K562 (cell line): ENCODE measurements around the gene COPS8. TPM values are rescaled to one million over a fixed set of nuclear protein-coding genes. Genes with fewer than 3 reads are reported as not detected.

Experiments
- ATAC-seq: fragments of 200-7000 bp; cut with Tn5 transposase; 3 replicates; pipeline ENCODE4 v1.9.1; 2020; ENCODE audit warnings: moderate library complexity
- BruUV-seq: library from RNA; stranded (reverse); fragments of 400-500 nt; replicated peaks from 2 replicates; lab custom pipeline; 2021; lab: Mats Ljungman, UMichigan
- CTCF ChIA-PET: fragments of 300-600 bp; formaldehyde crosslinking; extraction: SDS; loops from one replicate; lab custom pipeline; 2021; ENCODE audit warnings: low intra/inter-chr PET ratio; lab: Yijun Ruan, JAX
- POLR2A ChIA-PET: fragments of 300-600, 350-650 bp; sonication (Branson Sonifier 250); formaldehyde crosslinking; extraction: SDS; loops from one replicate; lab custom pipeline; 2021; ENCODE audit warnings: antibody characterized with exemption, inconsistent platforms; lab: Yijun Ruan, JAX
- DNase-seq, 4 experiments: peaks; one replicate each; pipeline versions ENCODE4 v3.0.0 to v3.0.0-alpha.2; 2011 to 2018; ENCODE audit warnings: low spot score in 3 of 4, mixed read lengths in 3 of 4; ENCODE audit errors: extremely low read depth in 1 of 4
- FAIRE-seq: peaks from 2 replicates; lab custom pipeline; 2011; peaks lifted over from hg19 to GRCh38; lab: Jason Lieb, UNC
- H2AFZ ChIP-seq: 2 replicates; pipeline ENCODE4 v1.6.0; 2011; ENCODE audit warnings: low read depth, low read length, control low read depth, inconsistent platforms
- H3K27ac ChIP-seq: fragments of 200-600 bp; 3 replicates; pipeline ENCODE4 v1.8.0; 2011; ENCODE audit warnings: low read depth, mild to moderate bottlenecking, control low read depth, inconsistent platforms, low read length, moderate library complexity, mixed read lengths; ENCODE audit errors: extremely low read depth
- H3K27me3 ChIP-seq, 2 experiments: fragments of 300-600 bp in 1 of 2; 2 replicates in 1 of 2; 3 replicates in 1 of 2; pipeline versions ENCODE4 v1.6.0 to v1.8.0; 2011; ENCODE audit warnings: inconsistent platforms in 2 of 2, low read length in 2 of 2, mild to moderate bottlenecking in 1 of 2, mixed read lengths in 1 of 2, moderate library complexity in 1 of 2; ENCODE audit not compliant: control insufficient read depth in 2 of 2, insufficient read depth in 2 of 2
- H3K36me3 ChIP-seq: fragments of 300-600 bp; 3 replicates; pipeline ENCODE4 v1.8.0; 2011; ENCODE audit warnings: mild to moderate bottlenecking, low read length, inconsistent platforms; ENCODE audit not compliant: control insufficient read depth, insufficient read depth
- H3K4me1 ChIP-seq, 2 experiments: fragments of 200-600 bp in 1 of 2; replicated peaks in 1 of 2; 2 replicates in 1 of 2; 3 replicates in 1 of 2; pipeline versions ENCODE4 v1.5.1 to v1.8.0; 2011; ENCODE audit warnings: inconsistent platforms in 2 of 2, low read length in 2 of 2, mild to moderate bottlenecking in 1 of 2, mixed read lengths in 1 of 2, moderate library complexity in 1 of 2; ENCODE audit not compliant: control insufficient read depth in 2 of 2, insufficient read depth in 2 of 2
- H3K4me2 ChIP-seq: 2 replicates; pipeline ENCODE4 v1.6.1; 2011; ENCODE audit warnings: low read length, control low read depth, inconsistent platforms, mixed read lengths; ENCODE audit not compliant: insufficient read depth
- H3K4me3 ChIP-seq: fragments of 200-600 bp; sonication (generic), shearing (Covaris generic); 2 replicates; pipeline ENCODE4 v1.5.1; 2016; ENCODE audit warnings: control low read depth, inconsistent platforms
- H3K79me2 ChIP-seq: fragments of 200-600 bp; 3 replicates; pipeline ENCODE4 v1.8.0; 2011; ENCODE audit warnings: low read length, inconsistent platforms; ENCODE audit not compliant: control insufficient read depth, insufficient read depth
- H3K9ac ChIP-seq, 2 experiments: 2 replicates each; pipeline versions ENCODE4 v1.6.0 to v1.6.1; 2011; ENCODE audit warnings: low read depth in 2 of 2, low read length in 2 of 2, control low read depth in 1 of 2, inconsistent platforms in 1 of 2, mild to moderate bottlenecking in 1 of 2, mixed read lengths in 1 of 2; ENCODE audit not compliant: insufficient read depth in 1 of 2
- H3K9me1 ChIP-seq: one replicate; pipeline ENCODE4 v1.6.0; 2011; ENCODE audit warnings: inconsistent platforms, mild to moderate bottlenecking, low read length, moderate library complexity; ENCODE audit not compliant: control insufficient read depth, insufficient read depth
- H3K9me3 ChIP-seq: replicated peaks from 2 replicates; pipeline ENCODE4 v1.5.1; 2011; ENCODE audit warnings: low read depth, low read length, inconsistent platforms; ENCODE audit not compliant: control insufficient read depth, insufficient read depth
- H4K20me1 ChIP-seq: replicated peaks from 2 replicates; pipeline ENCODE4 v1.6.1; 2011; ENCODE audit warnings: low read length, inconsistent platforms, mixed read lengths; ENCODE audit not compliant: control insufficient read depth, insufficient read depth
- CEBPZ ChIP-seq: fragments of 150-350 bp; IDR thresholded peaks from 2 replicates; pipeline ENCODE4 v1.6.1; 2014; ENCODE audit warnings: low read depth, mild to moderate bottlenecking, low read length, borderline replicate concordance
- DIDO1 ChIP-seq: fragments of 450-650 bp; IDR thresholded peaks from 2 replicates; pipeline ENCODE4 v1.6.1; 2016; ENCODE audit warnings: low read depth, missing biosample characterization, missing genetic modification characterization
- EP300 ChIP-seq: IDR thresholded peaks from 2 replicates; pipeline ENCODE4 v1.6.1; 2012; ENCODE audit warnings: low read length, improper control_type of control experiment
- ETV5 ChIP-seq: sonication (generic); formaldehyde crosslinking; IDR thresholded peaks from 2 replicates; pipeline ENCODE4 v1.4.0; 2020; ENCODE audit warnings: low read depth, mild to moderate bottlenecking, missing genetic modification reagents
- ETV6 ChIP-seq, 3 experiments: fragments of 150-350 bp in 1 of 3; sonication (generic) in 1 of 3; formaldehyde crosslinking in 1 of 3; IDR thresholded peaks; 2 replicates each; pipeline versions ENCODE4 v1.6.1 to v1.8.0; 2014 to 2022; ENCODE audit warnings: borderline replicate concordance in 2 of 3, low read depth in 2 of 3, antibody characterized with exemption in 1 of 3, low read length in 1 of 3, mild to moderate bottlenecking in 1 of 3, missing genetic modification reagents in 1 of 3
- FOXA3 ChIP-seq, 2 experiments: fragments of 450-650 bp in 1 of 2; sonication (generic) in 1 of 2; formaldehyde crosslinking; IDR thresholded peaks in 1 of 2; conservative IDR thresholded peaks in 1 of 2; 2 replicates each; pipeline versions ENCODE4 v1.4.0 to v1.8.0; 2020 to 2022; ENCODE audit warnings: mild to moderate bottlenecking in 2 of 2, missing genetic modification reagents in 1 of 2
- MCM3 ChIP-seq: fragments of 450-650 bp; IDR thresholded peaks from 2 replicates; pipeline ENCODE4 v1.6.1; 2016
- NCOA4 ChIP-seq: fragments of 450-650 bp; IDR thresholded peaks from 2 replicates; pipeline ENCODE4 v1.6.1; 2018; ENCODE audit warnings: mild to moderate bottlenecking; ENCODE audit not compliant: partially characterized antibody
- NFATC3 ChIP-seq: fragments of 450-650 bp; IDR thresholded peaks from 2 replicates; pipeline ENCODE4 v1.6.1; 2017; ENCODE audit warnings: mild to moderate bottlenecking
- PML ChIP-seq: IDR thresholded peaks from 2 replicates; pipeline ENCODE4 v1.6.1; 2012; ENCODE audit warnings: low read length, inconsistent platforms
- SNAPC5 ChIP-seq: fragments of 250-450 bp; sonication (Bioruptor Pico); IDR thresholded peaks from 2 replicates; pipeline ENCODE4 v1.8.0; 2021; ENCODE audit warnings: moderate library complexity, mild to moderate bottlenecking, inconsistent platforms
- ZNF444 ChIP-seq: fragments of 250-450 bp; sonication (Bioruptor Pico); IDR thresholded peaks from 2 replicates; pipeline ENCODE4 v1.4.0; 2020; ENCODE audit warnings: mild to moderate bottlenecking, moderate library complexity
- WGBS: fragments of 100-300 bp; shearing (Covaris generic); methylation state at CpG from one replicate; pipeline ENCODE4 v1.1.6; 2016; ENCODE audit warnings: low coverage, mixed read lengths; ENCODE audit not compliant: insufficient coverage; ENCODE audit errors: missing lambda C conversion rate; 5-methylcytosine and 5-hydroxymethylcytosine counted together
- in situ Hi-C: fragments of 300-500 bp; cut with MboI; formaldehyde crosslinking; loops from 4 replicates; pipeline ENCODE4 v1.15.0; 2018; ENCODE audit warnings: inconsistent platforms, mixed read lengths
- intact Hi-C: fragments of 100-400 bp; cut with micrococcal nuclease; formaldehyde crosslinking; loops from 2 replicates; pipeline ENCODE4 v1.14.2; 2022
- polyA plus RNA-seq, 8 experiments: library from polyadenylated mRNA; depleted of rRNA in 4 of 8; stranded (reverse) in 5 of 8; unstranded in 3 of 8; fragments of >200 nt; fragmentation: Nextera tagmentation in 2 of 8; fragmentation: Illumina TruSeq in 1 of 8; extraction: Ambion mirVana in 2 of 8; extraction: Trizol in 1 of 8; gene quantifications; 2 replicates each; pipeline versions ENCODE4 v1.2.1 to v1.2.3, GENCODE V29; 2011 to 2014; ENCODE audit warnings: inconsistent platforms in 1 of 8, missing spikeins in 1 of 8
- total RNA-seq, 7 experiments: library from RNA; depleted of rRNA in 6 of 7; stranded (reverse); fragments of >200 nt in 6 of 7; fragmentation: Illumina TruSeq in 2 of 7; extraction: Trizol in 2 of 7; gene quantifications; 2 replicates each; pipeline versions ENCODE4 v1.2.1 to v1.2.3, GENCODE V29; 2011 to 2021; ENCODE audit warnings: low replicate concordance in 1 of 7

Gene COPS8
- total and polyA plus RNA-seq, 9 of the 15 experiments (the other 6 are each of a cell fraction or from before 2014, with no cell fraction given): 28.2 to 97.3 (median 58.9) TPM

- H3K4me1 ChIP-seq: no peaks in the 10 kb centered on the region; a peak in 1 of 5 replicates
- H3K4me3 ChIP-seq: no peak overlapping the region
- TF ChIP-seq NCOA4 (no peak), ETV5 (CRISPR knock-in tag) (no peak), SNAPC5 (CRISPR knock-in tag) (no peak), ETV6 (IDR thresholded peaks at IDR 0.05; ENCODE audit: borderline replicate concordance in 1 of 2, low read depth in 2 of 2, low read length in 1 of 2) (no peak), ETV6 (CRISPR knock-in tag; IDR thresholded peaks at IDR 0.05; ENCODE audit: borderline replicate concordance) (no peak), MCM3 (no peak)
- TF ChIP-seq, all 486 proteins: peak for 0
- Histone ChIP-seq H2AFZ (no peak overlapping the region), H3K27me3 (peaks cover 0 to 9% of the 10 kb centered on the region in 2 experiments; a peak in 3 of 5 replicates), H3K9ac (no peak overlapping the region), H3K79me2 (no peaks in the 10 kb centered on the region), H3K4me2 (no peak overlapping the region), H3K36me3 (no peaks in the 10 kb centered on the region), H3K27ac (no peak overlapping the region), H3K9me1 (no peaks in the 10 kb centered on the region), H4K20me1 (no peaks in the 10 kb centered on the region), H3K9me3 (no peaks in the 10 kb centered on the region)
- in situ Hi-C loops (no loop called here), intact Hi-C loops (no loop called here)
- POLR2A ChIA-PET: no interaction called here
- FAIRE-seq: no peak
- no peak for ATAC-seq
- CTCF ChIA-PET: no interaction called here
- no TSS peak for BruUV-seq
- DNase-seq: no peak
- 0% methylated on average over 5 of the region's 5 CpGs for WGBS
Observed at GRCh38 chr2:237043866-237044265, 41.8 kb upstream of the COPS8 start.

DNA sequence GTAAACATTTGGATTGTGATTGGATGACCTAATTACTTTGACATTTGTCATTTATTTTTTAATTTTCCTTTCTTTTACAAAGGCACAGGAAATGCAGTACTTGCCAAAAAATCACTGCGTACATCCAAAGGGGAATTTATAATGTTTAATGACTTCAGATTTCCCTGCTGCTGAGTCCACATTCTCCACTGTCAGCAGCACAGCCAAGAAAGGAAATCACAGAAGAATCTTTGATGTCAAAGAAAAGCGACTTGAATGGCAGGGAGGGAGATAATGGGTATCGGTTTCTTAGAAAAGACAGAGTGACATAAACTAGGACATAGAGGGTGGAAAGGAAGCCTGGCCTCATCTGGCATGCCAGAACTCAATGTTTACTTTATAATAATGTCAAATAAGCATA, 41.4 kb upstream of the COPS8 start:
- 3% methylated on average over 3 of the region's 3 CpGs for WGBS
- no peaks in the 10 kb centered on the region for H3K79me2 ChIP-seq
- H3K9me3 ChIP-seq: no peaks in the 10 kb centered on the region
- H3K27me3 ChIP-seq: peaks cover 0 to 7% of the 10 kb centered on the region in 2 experiments; a peak in 3 of 5 replicates
- CTCF ChIA-PET: no interaction called here
- in situ Hi-C loops: no loop called here
- no peak overlapping the region for H3K27ac ChIP-seq
- no peak for FAIRE-seq
- POLR2A ChIA-PET: no interaction called here
- H3K4me1 ChIP-seq: no peaks in the 10 kb centered on the region; a peak in 1 of 5 replicates
- DNase-seq: no peak
- intact Hi-C loops: no loop called here
- H2AFZ ChIP-seq: no peak overlapping the region
- H3K9ac ChIP-seq: no peak overlapping the region
- H3K4me2 ChIP-seq: no peak overlapping the region
- ATAC-seq: no peak
- no peak overlapping the region for H3K4me3 ChIP-seq
- no TSS peak for BruUV-seq
- no peaks in the 10 kb centered on the region for H4K20me1 ChIP-seq
- no peaks in the 10 kb centered on the region for H3K9me1 ChIP-seq
- no peaks in the 10 kb centered on the region for H3K36me3 ChIP-seq
- TF ChIP-seq EP300: no peak
- TF ChIP-seq NFATC3: no peak
- TF ChIP-seq DIDO1 (tag): no peak
- no peak for TF ChIP-seq PML
- TF ChIP-seq ZNF444 (CRISPR knock-in tag): no peak
- TF ChIP-seq CEBPZ: no peak
- no peak for TF ChIP-seq FOXA3 (CRISPR knock-in tag; conservative IDR thresholded peaks at IDR 0.05 in 1 of 2, IDR thresholded peaks at IDR 0.05 in 1 of 2)
